Mesenteric fat pad (tissue), 1 donor: ENCODE data around the gene EFHC1. TPM values are rescaled to one million over a fixed set of nuclear protein-coding genes. Genes with fewer than 3 reads are reported as not detected.

ENCODE experiments used
- DNase-seq: peaks from one replicate; pipeline ENCODE4 v3.0.0-alpha.2; 2020; ENCODE audit warnings: low spot score
- total RNA-seq: library from RNA; stranded (reverse); fragmentation: NEBNext Ultra II Directional; extraction: Animal tissue kit (Norgen Biotek cat#: 25700); gene quantifications from one replicate; pipeline ENCODE4 v1.2.1, GENCODE V29; 2021
- donor health status: DM: yes; HTN: yes; CAD: no.

Gene EFHC1
- total RNA-seq, 1 donor from 2014 or later = 10.4 TPM

DNA sequence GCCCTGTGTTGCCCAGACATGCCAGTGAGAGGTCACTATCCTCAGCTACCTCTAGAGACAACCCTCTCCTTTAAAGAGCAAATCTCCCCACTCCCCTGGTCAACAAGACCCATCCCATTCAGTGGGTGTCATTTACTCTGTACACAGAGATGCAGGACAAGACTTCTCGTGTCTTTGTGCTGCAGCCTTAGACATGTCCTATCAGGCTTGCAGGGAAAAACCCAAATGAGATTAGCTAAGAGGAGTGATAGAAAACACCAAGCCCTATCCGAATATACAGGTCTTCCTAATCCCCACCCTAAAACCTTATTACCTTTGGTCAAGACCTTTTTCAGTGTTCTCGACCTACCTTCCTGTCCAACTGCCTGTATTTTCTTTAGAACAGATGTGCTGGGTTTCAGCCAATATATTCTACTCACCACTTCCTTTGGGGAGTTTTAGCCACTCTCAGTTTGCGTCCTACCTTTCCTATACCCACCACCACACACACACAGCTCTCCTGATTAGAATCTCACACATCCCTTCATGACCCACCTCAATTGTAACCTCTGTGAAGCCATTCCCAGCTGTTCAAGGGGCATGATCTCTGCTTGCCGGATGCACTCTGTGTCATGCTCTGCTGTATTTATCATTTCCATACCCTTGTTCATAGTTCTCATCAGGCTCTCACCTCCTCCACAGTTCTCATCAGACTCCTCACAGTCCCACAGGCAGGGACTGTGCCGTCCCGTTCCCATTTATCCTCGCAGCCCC, 117.0 kb downstream of the EFHC1 start:
- no peak for DNase-seq

DNA sequence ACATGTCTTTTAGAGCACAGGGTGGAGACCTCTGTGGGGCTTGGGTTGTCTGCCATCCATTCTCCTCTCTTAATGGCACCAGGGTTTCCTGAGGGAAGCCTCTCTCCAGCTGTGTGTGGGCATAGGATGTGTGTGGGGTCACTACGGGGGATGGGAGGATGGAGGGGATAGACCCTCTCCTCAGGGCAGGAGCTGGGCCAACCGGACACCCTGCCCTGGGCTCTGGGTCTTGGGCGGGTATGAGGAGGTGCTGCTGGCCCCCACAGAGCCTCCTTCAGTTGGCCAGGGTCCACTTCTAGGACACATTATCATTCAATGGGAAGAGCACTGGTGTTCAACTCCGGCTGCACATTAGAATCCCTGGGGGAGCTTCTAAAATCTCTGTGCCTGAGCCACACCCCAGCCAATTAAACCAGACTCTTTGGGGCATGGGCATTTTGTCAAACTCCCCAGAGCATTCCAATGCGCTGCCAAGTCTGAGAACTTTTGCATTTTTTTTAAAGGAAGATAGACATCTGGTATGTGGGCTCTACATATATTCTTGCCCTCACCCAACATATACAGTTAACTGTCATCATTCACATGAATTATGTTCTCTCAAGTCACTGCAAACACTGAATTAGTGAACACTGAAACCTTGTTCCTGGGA, 118.2 kb downstream of the EFHC1 start:
- no peak for DNase-seq

DNA sequence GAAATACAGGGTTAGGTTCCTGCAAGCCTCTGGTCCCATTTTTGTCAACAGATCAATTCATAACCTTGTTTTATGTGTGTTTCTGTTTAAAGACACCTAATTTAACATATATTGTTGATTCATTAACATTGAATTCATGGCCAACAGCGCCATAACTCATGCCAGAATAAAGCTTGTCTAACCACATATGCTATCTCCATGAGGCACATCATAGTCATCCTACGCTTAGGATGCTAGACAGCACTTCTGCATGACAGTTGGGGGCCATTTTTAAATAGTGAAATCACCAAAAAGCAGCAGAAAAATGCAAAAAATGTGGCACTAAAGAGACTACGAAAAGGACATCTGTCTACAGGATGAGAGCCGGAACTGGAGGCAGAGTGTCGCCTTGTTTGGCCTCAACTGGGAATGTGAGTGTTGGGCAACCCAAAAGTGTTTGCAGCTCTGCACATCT, 118.8 kb downstream of the EFHC1 start:
- no peak for DNase-seq

DNA sequence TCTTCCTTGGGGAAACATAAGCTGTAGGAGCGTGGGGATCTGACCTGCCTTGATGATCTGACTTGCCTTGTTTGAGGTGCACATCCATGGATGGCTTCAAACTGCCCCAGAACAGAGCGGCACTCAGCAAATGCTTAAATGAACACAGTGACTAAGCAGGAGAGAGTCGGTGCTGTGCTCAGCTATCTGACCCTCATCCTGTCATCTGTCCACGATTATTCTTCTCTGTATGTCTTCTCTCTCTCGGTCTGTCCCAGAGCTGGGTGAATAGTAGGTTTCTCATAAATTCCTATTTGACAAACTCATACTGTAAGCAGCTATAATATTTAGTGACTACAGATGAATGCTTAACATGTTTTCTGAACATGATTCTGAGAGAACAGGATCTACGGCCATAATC, 119.5 kb downstream of the EFHC1 start:
- DNase-seq = no peak

DNA sequence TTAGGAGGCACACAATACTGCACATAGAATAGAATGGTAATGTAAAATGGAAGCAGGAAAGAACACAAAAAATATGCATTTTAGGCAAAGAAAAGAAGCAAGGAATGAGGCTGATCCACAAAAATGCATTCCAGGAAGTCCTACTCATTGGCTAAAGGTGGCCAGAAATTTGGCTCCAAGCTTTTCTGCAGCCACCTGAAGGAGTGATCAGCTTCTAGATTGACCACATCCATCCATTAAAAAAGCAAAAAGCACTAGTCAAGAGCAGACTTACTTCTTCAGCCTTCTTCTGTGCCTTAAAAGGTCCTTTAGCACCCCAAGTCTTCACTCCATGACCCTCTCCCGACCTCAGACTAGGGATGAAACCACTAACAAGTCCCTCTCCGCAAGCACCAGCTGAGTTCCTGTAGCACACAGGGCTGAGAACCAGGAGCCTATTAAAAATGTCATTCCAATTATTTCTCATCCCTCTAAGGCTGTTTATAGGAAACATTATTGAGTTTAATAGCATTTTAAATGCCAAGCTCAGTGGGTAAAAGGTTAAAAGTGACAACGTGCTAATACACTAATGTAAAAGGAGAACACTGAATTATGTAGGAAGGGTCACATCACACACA, 120.3 kb downstream of the EFHC1 start:
- no peak for DNase-seq

DNA sequence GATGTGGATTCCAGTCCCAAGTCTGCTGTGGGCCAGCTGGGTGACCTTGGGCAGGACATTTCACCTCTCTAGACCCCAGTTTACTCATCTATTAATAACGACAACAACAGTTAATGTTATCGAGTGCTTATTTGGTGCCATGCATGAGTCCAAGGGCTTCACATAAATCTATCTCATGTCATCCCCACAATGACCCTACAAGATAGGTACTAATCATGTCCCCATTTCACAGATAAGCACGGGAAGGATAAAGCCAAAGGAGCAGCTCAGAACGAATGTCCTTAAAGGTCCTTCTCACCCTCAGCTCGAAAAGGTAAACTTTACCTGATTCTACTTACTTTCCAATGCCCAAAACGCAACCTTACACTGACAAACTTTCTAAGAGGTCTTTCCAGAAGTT, 121.0 kb downstream of the EFHC1 start:
- no peak for DNase-seq

DNA sequence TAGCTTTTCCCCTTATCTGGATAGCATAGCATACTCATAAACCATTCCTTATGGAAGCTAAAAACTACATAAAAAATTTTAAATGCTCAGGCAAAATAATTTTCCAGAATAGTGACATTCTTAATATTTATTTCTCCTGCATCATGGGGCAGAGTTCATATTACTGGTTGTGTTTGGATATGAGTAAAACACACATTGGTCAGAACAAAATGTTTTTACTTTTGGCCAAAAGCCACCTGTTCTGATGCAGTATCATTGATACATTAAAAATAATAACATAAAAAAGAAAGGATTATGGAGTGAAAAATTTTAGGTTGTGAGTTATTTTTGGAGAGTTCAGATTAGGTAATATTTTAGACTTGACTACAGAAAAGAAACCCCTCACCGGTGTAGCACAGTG, 123.1 kb downstream of the EFHC1 start:
- no peak for DNase-seq

DNA sequence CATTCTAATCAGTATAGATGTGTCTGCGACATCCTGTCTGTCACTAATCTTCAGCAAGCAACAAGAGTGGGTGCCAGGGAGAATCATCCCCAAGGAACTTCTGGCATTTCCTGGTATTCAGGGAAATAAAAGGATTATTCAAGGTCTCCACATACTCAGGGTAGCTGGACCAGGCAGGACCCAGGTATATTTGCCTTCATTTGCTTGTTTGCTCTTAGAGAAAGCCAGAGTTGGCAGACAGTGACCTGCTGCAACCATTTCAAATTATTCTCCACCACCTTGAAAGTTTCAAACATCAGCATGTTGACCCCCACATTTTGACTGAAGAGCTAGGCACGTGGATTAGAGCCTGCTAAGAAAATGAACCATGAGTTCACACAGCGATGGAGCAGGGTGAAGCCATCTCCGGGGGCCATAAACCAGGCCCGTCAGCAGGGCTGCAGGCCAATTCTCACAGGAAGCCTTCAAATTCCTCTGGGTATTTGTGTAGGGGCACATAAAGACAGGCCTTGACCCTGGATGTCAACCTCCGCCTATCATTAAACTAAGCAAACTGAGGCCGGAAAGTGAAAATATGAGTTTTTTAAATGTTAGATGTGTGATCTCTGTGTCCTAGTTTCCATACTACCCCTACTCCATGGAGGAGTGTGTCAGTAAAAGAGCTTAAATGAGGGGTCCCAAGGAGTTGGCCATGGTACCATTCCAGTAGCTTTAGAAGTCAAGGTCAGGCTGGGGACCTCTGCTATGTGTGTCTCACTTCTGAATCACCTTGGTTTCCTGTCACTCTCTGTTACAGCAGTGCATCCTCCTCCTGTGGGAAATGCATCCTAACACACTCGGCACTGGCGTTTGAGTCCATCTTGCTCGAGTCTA, 123.8 kb downstream of the EFHC1 start:
- DNase-seq = peak; percentile 60

DNA sequence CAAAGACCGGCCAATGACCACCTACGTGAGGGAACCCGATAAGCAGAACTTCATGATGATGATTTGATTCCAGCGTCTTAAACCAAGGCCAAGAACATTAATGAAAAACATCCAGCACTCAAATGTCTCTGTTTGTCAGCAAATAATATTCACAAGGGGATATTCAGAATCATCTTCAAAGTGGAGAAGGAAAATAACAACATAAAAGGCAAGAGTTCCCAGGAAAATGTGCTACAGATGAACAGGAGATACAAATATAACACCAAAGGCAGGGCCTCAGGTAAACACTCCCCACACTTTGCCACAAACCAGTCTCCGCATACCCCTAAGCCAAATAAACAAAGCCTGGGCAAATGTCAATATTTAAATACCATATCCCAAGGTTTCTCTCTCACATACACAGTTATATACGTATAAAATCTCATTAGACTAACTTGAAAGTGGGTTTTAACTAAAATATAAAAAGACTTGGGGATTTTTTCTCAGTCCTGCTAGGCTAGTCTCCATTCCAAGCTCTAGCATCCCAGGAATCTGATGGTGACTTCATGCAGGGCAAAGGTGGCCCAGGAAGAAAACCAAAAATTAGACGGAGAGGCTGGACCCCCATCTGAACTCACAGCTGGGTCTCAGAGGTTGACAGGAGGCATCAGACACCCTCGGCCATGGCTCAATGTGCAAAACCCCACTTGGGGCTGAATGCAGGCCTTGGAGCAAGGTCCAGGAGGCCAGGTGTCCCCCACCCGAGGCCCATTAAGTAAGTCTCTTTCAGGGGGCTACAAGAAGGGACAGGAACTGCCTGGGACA, 124.7 kb downstream of the EFHC1 start:
- DNase-seq = no peak

DNA sequence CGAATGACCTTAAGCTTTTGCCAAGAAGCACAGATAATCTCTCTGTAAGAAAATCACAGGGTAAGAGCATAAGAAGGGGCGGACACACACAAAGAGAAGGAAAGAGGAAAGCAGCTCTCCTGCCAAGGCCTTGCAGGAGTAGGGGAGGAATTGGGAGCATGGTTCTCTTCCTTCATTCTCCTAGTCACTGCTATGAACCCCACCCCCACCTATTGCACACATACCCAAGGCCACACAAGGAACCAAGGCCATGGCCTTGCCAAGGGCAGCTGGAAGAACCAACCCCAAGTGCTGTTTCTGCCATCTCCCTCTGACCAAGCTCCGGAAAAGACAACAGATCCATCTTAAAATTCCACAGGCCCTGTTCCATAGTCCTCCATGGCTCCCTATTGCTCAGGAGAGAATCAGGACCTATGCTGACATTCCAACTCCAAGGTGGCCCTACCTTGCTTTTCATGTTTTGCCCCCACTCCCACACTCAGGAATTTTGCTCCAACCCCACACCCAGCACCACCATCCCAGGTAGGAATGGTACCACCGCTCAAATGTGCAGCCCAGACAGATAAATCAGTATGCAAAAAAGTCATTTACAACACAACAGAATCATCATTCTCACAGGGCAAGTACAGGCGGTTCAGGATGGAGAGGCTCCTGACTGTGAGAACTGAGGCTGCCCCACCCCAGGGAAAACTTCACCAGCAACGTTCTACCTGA, 125.4 kb downstream of the EFHC1 start:
- no peak for DNase-seq

DNA sequence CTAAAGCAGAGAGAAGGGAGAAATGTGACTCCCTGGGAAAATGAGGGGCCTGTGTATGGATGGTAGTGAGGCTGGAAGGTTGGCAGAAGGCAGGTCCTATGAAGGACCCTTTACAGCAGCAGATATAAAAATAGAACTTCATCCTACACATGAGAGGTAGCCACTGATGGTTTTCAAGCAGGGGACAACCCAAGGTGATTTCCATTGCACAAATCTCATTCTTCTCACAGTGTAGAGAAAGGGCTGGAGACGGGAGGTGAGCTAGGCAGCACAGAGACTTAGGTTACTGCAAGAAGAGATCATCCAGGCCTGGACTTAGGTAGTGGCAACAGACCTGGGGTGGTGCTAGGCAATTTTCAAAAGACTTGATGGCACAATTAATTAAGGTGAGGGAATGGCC, 126.0 kb downstream of the EFHC1 start:
- DNase-seq = no peak

DNA sequence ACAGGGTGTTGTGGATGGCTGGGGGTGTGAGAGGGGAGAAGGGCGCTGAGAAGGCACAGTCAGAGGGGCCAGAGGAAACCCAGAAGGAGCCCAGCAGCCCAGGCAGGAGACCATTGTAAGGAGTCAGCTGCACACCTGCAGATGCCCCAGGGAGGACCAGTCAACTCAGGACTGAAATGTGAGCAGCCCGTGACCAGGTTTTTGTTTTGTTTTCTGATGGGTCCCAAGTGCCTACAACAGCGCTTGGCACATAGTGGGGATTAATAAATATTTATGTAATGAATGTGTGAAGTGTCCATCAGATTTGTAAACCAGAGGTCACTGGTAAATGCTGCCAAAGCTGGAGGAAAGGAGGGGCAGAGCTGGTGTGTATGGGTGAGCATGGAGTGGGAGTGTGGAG, 126.5 kb downstream of the EFHC1 start:
- no peak for DNase-seq

DNA sequence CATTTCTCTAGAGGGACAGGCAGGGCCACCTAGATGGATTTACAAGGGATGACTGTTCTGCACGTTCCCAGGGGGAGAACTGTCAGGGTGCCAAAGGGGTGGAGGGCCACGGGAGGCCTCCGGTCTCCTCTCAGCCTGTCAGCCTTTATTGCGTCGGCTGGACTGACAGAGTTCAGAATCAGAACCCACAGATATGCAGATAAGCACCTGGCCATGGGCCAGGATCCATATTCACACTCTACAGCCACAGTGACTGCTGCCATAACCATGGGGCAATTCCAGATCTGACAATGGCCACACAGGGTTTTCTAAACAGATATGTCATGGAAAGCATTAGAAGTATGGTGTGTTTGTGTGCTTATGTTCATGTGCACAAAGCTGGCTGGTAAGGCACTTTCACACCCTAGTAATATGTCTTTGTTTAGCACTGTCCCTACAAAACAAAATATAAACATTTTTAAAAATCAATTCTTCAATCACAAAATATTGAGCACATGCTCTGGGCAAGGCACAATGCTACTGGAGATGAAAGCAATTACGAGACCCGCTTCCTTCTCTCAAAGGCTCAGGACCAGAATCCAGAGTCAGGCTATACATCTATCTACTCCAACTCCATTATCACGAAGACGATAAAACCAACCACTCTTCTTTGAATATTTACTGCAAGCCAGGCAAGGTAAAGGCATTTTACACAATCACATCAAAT, 127.7 kb downstream of the EFHC1 start:
- no peak for DNase-seq

DNA sequence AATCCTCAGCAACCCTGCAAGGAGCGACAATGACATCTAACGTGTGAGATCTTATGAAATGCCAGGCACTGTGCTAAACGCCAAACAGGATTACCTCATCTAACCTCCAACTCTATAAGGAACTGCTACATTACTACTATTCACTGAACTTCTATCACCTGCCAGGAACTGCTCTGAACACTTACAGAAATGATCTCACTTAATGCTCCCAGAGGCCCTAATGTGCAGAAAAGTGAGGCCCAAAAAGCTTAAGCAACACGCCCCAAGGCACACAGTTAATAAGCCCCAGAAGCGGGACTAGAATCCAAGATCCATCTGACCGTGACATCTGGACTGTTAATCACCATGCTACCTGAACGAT, 128.2 kb downstream of the EFHC1 start:
- DNase-seq = no peak

DNA sequence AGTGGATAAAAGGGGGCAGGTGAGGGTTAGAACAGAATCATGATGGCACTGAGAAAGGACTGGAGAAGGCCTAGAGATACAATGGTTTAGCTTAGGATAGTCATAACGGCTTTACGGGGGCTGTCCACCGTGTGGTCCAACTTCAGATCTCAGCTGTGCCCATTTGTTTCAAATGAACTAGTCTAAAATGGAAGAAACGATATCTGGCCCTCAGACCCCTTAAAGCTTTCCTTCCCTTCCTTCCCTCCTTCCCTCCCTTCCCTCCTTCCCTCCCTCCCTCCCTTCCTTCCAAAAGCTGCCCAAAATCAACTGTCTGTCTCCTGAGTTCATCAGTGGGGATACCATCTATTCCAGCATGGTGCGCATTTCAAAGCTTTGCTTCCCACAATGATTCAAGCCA, 128.9 kb downstream of the EFHC1 start:
- DNase-seq = no peak

DNA sequence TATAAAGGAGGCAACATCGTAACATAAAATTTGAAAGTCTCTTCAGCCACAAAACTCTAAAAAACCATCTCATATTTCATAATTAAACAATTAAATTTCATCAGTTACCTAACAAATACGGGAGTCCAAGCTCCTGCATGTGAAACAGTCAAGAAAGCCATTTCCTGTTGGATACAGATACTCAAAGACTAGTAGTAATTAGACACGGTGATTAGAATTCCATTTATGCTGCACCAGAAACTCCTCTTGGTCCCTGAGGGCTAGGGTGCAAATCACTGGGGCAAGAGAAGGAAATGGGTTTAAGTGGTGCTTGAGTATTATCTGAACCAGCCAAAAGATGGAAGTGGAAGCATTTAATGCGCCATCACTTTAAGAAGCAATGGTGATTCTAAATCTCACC, 129.3 kb downstream of the EFHC1 start:
- DNase-seq = no peak

DNA sequence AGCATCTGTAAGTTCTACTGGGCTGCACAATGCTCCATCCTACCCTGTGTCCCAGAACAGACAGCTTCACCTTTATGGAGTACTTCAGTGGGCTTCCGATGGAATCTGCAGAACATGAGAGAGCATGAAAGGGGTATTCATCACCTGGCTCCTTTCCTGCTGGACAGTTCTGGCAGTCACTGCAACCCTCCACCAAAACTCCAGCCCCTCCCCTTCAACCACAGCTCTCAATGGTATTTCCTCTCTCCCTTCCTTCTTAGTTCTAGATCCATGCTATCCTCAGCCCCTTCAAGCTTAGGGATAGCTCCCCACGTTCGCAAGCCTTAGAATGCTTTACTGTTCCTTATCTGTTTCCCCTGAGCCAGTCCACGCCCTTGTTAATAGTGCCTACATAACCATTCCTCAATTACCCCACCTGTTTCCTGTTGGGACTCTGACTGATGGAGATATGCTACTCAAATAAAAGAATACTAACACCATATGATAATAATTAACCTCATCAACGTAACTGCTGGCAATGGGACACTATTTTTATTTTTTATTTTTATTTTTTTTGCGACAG, 130.0 kb downstream of the EFHC1 start:
- peak; percentile 22 for DNase-seq

DNA sequence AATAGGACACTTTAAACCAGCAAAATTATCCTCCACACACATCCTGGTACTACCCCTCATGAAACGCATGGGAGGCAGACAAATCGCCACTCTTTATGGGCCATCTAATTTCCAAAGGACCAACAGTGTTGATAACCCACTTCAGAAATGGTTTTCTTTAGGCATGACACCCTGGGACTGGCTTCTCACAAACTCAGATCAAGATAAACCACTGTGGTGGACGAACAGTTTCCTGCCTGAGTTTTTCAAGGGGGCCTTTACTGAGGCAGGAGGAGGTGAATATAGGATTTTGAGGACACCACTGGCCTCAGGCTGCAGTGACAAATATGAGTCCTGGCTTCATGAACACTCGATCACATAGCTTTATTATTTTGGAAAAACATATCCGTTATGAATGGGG, 130.7 kb downstream of the EFHC1 start:
- peak; percentile 33 for DNase-seq
